Uterus (tissue), 4 donors: ENCODE results near the gene CPSF3. TPM values are rescaled to one million over a fixed set of nuclear protein-coding genes. Genes with fewer than 3 reads are reported as not detected.
A peak's percentile ranks its signal among the peaks of the same experiment; 100 is the strongest.

Experiments used
- DNase-seq, 2 donors: peaks; one replicate each; pipeline ENCODE4 v3.0.0-alpha.2; 2019 to 2020
- H3K27ac ChIP-seq, 2 donors: fragments of 200-600 bp; sonication (generic); 1 replicate in 1 of 2; 2 replicates in 1 of 2; pipeline ENCODE4 v1.5.1; 2016 to 2018
- H3K27me3 ChIP-seq, 2 donors: fragments of 200-600 bp; sonication (generic); one replicate each; pipeline ENCODE4 v1.5.1; 2018 to 2019; ENCODE audit warnings: control low read depth in 1 of 2
- H3K36me3 ChIP-seq, 2 donors: fragments of 200-600 bp; sonication (generic); one replicate each; pipeline ENCODE4 v1.5.1; 2019; ENCODE audit warnings: control low read depth in 1 of 2
- H3K4me1 ChIP-seq, 2 donors: fragments of 200-600 bp; sonication (generic); one replicate each; pipeline ENCODE4 v1.5.1; 2018 to 2019; ENCODE audit warnings: control low read depth in 1 of 2
- H3K4me3 ChIP-seq, 2 donors: fragments of 200-600 bp; sonication (generic); 1 replicate in 1 of 2; 2 replicates in 1 of 2; pipeline ENCODE4 v1.5.1; 2018 to 2019; ENCODE audit warnings: mild to moderate bottlenecking in 1 of 2
- H3K9me3 ChIP-seq, 2 donors: fragments of 200-600 bp; sonication (generic); one replicate each; pipeline ENCODE4 v1.5.1; 2019; ENCODE audit warnings: control low read depth in 1 of 2
- CTCF ChIP-seq, 4 experiments: fragments of 200-600 bp in 2 of 4; fragments of 450-650 bp in 2 of 4; sonication (generic) in 2 of 4; IDR thresholded peaks; one replicate each; pipeline ENCODE4 v1.5.1; 2016 to 2019; ENCODE audit warnings: antibody characterized with exemption in 4 of 4, mild to moderate bottlenecking in 2 of 4, moderate library complexity in 1 of 4
- POLR2A ChIP-seq, 2 donors: fragments of 450-650 bp; IDR thresholded peaks; one replicate each; pipeline ENCODE4 v1.6.1; 2016; ENCODE audit warnings: antibody characterized with exemption in 2 of 2, mild to moderate bottlenecking in 1 of 2, moderate library complexity in 1 of 2
- intact Hi-C: fragments of 100-400 bp; cut with DNase I; formaldehyde crosslinking; loops from one replicate; pipeline ENCODE4 v1.15.1; 2023; ENCODE audit warnings: low total_unique reads
- total RNA-seq, 4 donors: library from RNA; depleted of rRNA in 3 of 4; stranded (reverse); fragments of >200 nt in 3 of 4; gene quantifications; one replicate each; pipeline versions ENCODE4 v1.1.0 to v1.2.4, GENCODE V29; 2014 to 2023
- donor health status: DM: yes; HTN: yes; CAD: no.

Gene CPSF3
- total RNA-seq, 4 donors from 2014 or later, result 7.2 to 45.2 (median 30.3) TPM

DNA sequence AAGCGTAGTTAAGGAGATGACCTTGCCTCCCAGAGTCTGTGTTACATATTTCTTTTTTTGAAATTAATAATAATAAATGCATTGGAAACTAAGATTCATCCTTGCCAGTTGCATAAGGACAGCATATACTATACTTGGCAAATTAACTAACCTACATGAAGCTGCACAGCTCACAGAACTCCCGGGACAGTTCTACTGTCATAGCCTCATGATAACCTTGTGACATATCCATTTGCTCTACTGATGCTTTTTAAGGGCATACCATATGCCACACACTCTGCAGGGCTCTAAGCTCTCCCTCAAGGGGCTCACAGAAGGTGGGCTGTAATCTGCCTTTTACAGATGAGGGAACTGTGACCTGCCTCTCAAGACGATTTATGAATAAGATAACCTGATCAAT, 3.9 kb upstream of the CPSF3 start:
- DNase-seq, result no peak
- TF ChIP-seq CTCF (IDR thresholded peaks at IDR 0.05) (no peak), POLR2A (IDR thresholded peaks at IDR 0.05) (no peak)
- Histone ChIP-seq H3K36me3 (no peaks in the 10 kb centered on the region), H3K27me3 (no peaks in the 10 kb centered on the region), H3K4me1 (no peaks in the 10 kb centered on the region), H3K27ac (peak overlapping the region in 1 of 2 donors; percentile 7), H3K4me3 (no peak overlapping the region), H3K9me3 (no peaks in the 10 kb centered on the region)
- intact Hi-C loops, result no loop called here

DNA sequence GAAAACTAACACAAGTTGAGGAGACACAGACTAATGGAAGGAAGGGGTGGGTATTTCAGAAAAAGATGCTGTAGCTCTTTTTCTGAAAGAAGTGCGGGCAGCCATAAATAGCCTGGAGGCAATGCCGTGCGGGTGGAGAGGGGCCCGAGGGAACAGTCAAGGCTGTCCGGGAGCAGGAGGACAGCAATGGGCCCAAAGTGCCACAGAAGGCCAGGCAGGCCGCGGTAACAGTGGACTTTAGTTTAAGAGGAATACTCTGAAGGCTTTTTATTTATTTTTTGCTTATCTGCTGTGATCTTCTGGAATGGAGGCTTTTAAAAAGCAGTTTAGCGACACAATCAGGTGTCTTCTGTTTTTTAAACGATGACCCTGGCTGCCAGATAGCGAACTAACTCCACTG, 3.0 kb upstream of the CPSF3 start:
- Histone ChIP-seq H3K9me3 (no peaks in the 10 kb centered on the region), H3K36me3 (no peaks in the 10 kb centered on the region), H3K27ac (no peak overlapping the region), H3K4me1 (no peaks in the 10 kb centered on the region), H3K27me3 (no peaks in the 10 kb centered on the region), H3K4me3 (no peak overlapping the region)
- intact Hi-C loops, result no loop called here
- no peak for DNase-seq
- TF ChIP-seq CTCF (IDR thresholded peaks at IDR 0.05) (no peak), POLR2A (IDR thresholded peaks at IDR 0.05) (no peak)

DNA sequence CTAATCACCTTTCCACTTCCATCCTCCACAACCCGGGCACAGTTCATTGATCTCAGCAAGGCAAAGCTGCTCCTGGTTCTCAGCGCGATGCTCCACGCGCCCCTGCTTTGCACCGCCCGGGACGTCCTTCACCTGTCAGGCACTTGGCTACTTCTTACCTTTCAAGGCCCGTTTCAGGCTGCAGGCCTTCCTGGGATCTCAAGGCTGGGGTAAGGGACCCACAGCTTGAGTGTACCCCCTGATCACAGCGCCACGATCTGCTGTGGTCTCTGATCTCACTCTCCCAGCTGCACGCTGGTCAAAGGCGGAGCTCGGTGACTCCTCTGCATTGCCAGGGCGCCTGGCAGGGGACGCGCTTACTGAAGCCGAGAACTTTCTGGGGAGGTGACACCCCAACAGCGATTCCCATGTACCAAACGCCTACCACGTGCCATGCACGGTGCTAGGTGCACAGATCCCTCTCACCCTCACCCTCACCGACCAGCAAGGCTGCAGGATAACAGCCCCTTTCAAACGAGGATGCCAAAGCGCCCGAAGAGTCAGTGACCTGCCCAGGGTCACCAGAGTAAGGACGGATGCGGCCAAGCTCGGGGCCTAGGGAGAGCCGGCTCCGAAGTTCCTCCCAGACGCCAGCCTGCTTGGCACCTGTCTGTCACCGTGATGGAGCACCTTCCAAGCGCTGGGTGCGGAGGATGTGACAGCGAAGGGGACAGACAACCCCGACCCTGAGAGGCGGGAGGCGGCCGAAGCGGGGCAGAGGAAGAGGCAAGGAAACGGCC, 944 bp upstream of the CPSF3 start:
- TF ChIP-seq POLR2A (IDR thresholded peaks at IDR 0.05), result no peak
- no peak for TF ChIP-seq CTCF (IDR thresholded peaks at IDR 0.05)
- H3K4me3 ChIP-seq, result peak overlapping the region; percentile 87 to 88
- no peaks in the 10 kb centered on the region for H3K4me1 ChIP-seq
- no peaks in the 10 kb centered on the region for H3K27me3 ChIP-seq
- peak overlapping the region; percentile 90 to 98 for H3K27ac ChIP-seq
- H3K36me3 ChIP-seq, result no peaks in the 10 kb centered on the region
- peak; percentile 37 to 44 for DNase-seq
- intact Hi-C loops, result no loop called here
- H3K9me3 ChIP-seq, result no peaks in the 10 kb centered on the region

DNA sequence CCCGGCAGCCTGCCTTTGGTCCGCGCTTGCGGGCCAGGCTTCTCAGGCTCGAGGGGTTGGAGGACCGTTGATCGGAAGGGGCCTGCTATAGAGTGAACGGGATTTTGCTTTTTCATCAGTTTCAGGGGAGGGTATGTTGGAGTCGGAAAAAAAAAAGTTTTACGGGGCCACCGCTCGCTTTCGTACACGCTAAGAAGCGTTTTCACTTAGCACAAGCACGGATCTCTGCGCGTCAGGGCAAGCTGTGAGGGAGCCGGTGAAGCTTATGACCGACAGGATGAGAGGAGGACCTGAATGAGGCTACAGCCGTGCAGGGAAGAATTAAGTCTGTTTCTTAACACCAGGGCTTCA, 443 bp downstream of the CPSF3 start:
- Histone ChIP-seq H3K9me3 (no peaks in the 10 kb centered on the region), H3K4me3 (peak overlapping the region; percentile 87 to 88), H3K4me1 (no peaks in the 10 kb centered on the region), H3K27me3 (no peaks in the 10 kb centered on the region), H3K36me3 (no peaks in the 10 kb centered on the region), H3K27ac (peak overlapping the region; percentile 90 to 98)
- no peak for DNase-seq
- TF ChIP-seq CTCF (IDR thresholded peaks at IDR 0.05) (no peak), POLR2A (IDR thresholded peaks at IDR 0.05) (no peak)
- intact Hi-C loops, result no loop called here

- peak overlapping the region in 1 of 2 donors; percentile 90 for H3K27ac ChIP-seq
- DNase-seq, result no peak
- intact Hi-C loops, result no loop called here
Measured at GRCh38 chr2:9424447-9425164, 1.2 kb downstream of the CPSF3 start.

More at GRCh38 chr2:9424447-9425164, 1.2 kb downstream of the CPSF3 start:
- Histone ChIP-seq H3K36me3 (no peaks in the 10 kb centered on the region), H3K27me3 (no peaks in the 10 kb centered on the region), H3K4me3 (peak overlapping the region; percentile 87 to 88), H3K9me3 (no peaks in the 10 kb centered on the region), H3K4me1 (no peaks in the 10 kb centered on the region)
- TF ChIP-seq CTCF (IDR thresholded peaks at IDR 0.05) (no peak), POLR2A (IDR thresholded peaks at IDR 0.05) (no peak)
